Activated T-helper 2 cell treated with anti-CD3 and anti-CD28 coated beads, Interferon-gamma antibody, Interleukin-2, Interleukin-4, amounts not matched to agents 10 μg/mL and 5 μg/mL and 100 μg/mL, durations not matched to agents 14 hours and 24 hours and 36 hours (primary cell): ENCODE measurements around the gene CSNK2A3. TPM values are rescaled to one million over a fixed set of nuclear protein-coding genes. Genes with fewer than 3 reads are reported as not detected.

Source experiments
- DNase-seq: peaks from one replicate; pipeline ENCODE4 v3.0.0; 2021; ENCODE audit warnings: low spot score
- H3K27ac Mint-ChIP-seq: one replicate; pipeline ENCODE4 v1.8.0; 2021; ENCODE audit warnings: mixed read lengths
- H3K27me3 Mint-ChIP-seq: one replicate; pipeline ENCODE4 v1.8.0; 2021; ENCODE audit warnings: low read depth, mixed read lengths
- H3K36me3 Mint-ChIP-seq: one replicate; pipeline ENCODE4 v1.8.0; 2021; ENCODE audit warnings: low read depth, mixed read lengths
- H3K4me1 Mint-ChIP-seq: one replicate; pipeline ENCODE4 v1.8.0; 2021; ENCODE audit warnings: low read depth, mixed read lengths
- H3K4me3 Mint-ChIP-seq: one replicate; pipeline ENCODE4 v1.8.0; 2021; ENCODE audit warnings: low read depth, mild to moderate bottlenecking, moderate library complexity, mixed read lengths
- H3K9me3 Mint-ChIP-seq: one replicate; pipeline ENCODE4 v1.8.0; 2021; ENCODE audit warnings: mixed read lengths
- intact Hi-C: fragments of 100-400 bp; cut with micrococcal nuclease; formaldehyde crosslinking; loops from one replicate; pipeline ENCODE4 v1.15.1; 2023
- total RNA-seq: library from RNA; stranded (reverse); gene quantifications from 2 replicates; pipeline ENCODE4 v1.2.3, GENCODE V29; 2022

CSNK2A3 gene
- total RNA-seq, 1 donor from 2014 or later = 1.7 TPM

GRCh38 chr11:11389238-11389637 is 36.2 kb upstream of the CSNK2A3 start:
- H3K4me1 Mint-ChIP-seq = no peaks in the 10 kb centered on the region
- H3K36me3 Mint-ChIP-seq = no peaks in the 10 kb centered on the region
- intact Hi-C loops = no loop called here
- no peak overlapping the region for H3K27ac Mint-ChIP-seq
- DNase-seq = no peak
- no peak overlapping the region for H3K4me3 Mint-ChIP-seq
- H3K27me3 Mint-ChIP-seq = no peaks in the 10 kb centered on the region
- H3K9me3 Mint-ChIP-seq = no peaks in the 10 kb centered on the region

GRCh38 chr11:11387622-11388305 is 34.7 kb upstream of the CSNK2A3 start:
- Mint-ChIP-seq H3K27me3 (no peaks in the 10 kb centered on the region), H3K9me3 (no peaks in the 10 kb centered on the region), H3K36me3 (no peaks in the 10 kb centered on the region), H3K27ac (no peak overlapping the region), H3K4me1 (no peaks in the 10 kb centered on the region), H3K4me3 (no peak overlapping the region)
- no peak for DNase-seq
- intact Hi-C loops = no loop called here

GRCh38 chr11:11387207-11387606 is 34.2 kb upstream of the CSNK2A3 start:
- Mint-ChIP-seq H3K4me1 (no peaks in the 10 kb centered on the region), H3K4me3 (no peak overlapping the region), H3K27me3 (no peaks in the 10 kb centered on the region), H3K36me3 (no peaks in the 10 kb centered on the region), H3K9me3 (no peaks in the 10 kb centered on the region), H3K27ac (no peak overlapping the region)
- intact Hi-C loops = no loop called here
- no peak for DNase-seq

GRCh38 chr11:11384829-11385228 is 31.8 kb upstream of the CSNK2A3 start:
- Mint-ChIP-seq H3K27me3 (no peaks in the 10 kb centered on the region), H3K4me3 (no peak overlapping the region), H3K9me3 (no peaks in the 10 kb centered on the region), H3K36me3 (no peaks in the 10 kb centered on the region), H3K4me1 (no peaks in the 10 kb centered on the region), H3K27ac (no peak overlapping the region)
- intact Hi-C loops = no loop called here
- DNase-seq = no peak

GRCh38 chr11:11383995-11384394 is 30.9 kb upstream of the CSNK2A3 start:
- H3K4me1 Mint-ChIP-seq = no peaks in the 10 kb centered on the region
- H3K9me3 Mint-ChIP-seq = no peaks in the 10 kb centered on the region
- intact Hi-C loops = no loop called here
- H3K27me3 Mint-ChIP-seq = no peaks in the 10 kb centered on the region
- H3K4me3 Mint-ChIP-seq = no peak overlapping the region
- H3K27ac Mint-ChIP-seq = no peak overlapping the region
- DNase-seq = no peak
- no peaks in the 10 kb centered on the region for H3K36me3 Mint-ChIP-seq

GRCh38 chr11:11382858-11383532 is 29.9 kb upstream of the CSNK2A3 start:
- Mint-ChIP-seq H3K4me3 (no peak overlapping the region), H3K36me3 (no peaks in the 10 kb centered on the region), H3K4me1 (no peaks in the 10 kb centered on the region), H3K9me3 (no peaks in the 10 kb centered on the region), H3K27ac (no peak overlapping the region), H3K27me3 (no peaks in the 10 kb centered on the region)
- DNase-seq = no peak
- intact Hi-C loops = no loop called here

GRCh38 chr11:11381471-11382105 is 28.5 kb upstream of the CSNK2A3 start:
- Mint-ChIP-seq H3K4me3 (no peak overlapping the region), H3K9me3 (no peaks in the 10 kb centered on the region)
- intact Hi-C loops = no loop called here

GRCh38 chr11:11380883-11381282 is 27.8 kb upstream of the CSNK2A3 start:
- no peaks in the 10 kb centered on the region for H3K4me1 Mint-ChIP-seq
- H3K27me3 Mint-ChIP-seq = no peaks in the 10 kb centered on the region
- H3K27ac Mint-ChIP-seq = no peak overlapping the region
- H3K36me3 Mint-ChIP-seq = no peaks in the 10 kb centered on the region
- DNase-seq = no peak
- no peaks in the 10 kb centered on the region for H3K9me3 Mint-ChIP-seq
- intact Hi-C loops = no loop called here
- H3K4me3 Mint-ChIP-seq = no peak overlapping the region

More at GRCh38 chr11:11381471-11382105, 28.5 kb upstream of the CSNK2A3 start:
- no peak for DNase-seq
- Mint-ChIP-seq H3K36me3 (no peaks in the 10 kb centered on the region), H3K27me3 (no peaks in the 10 kb centered on the region), H3K27ac (no peak overlapping the region), H3K4me1 (no peaks in the 10 kb centered on the region)

- intact Hi-C loops = no loop called here
- H3K27ac Mint-ChIP-seq = no peak overlapping the region
- no peaks in the 10 kb centered on the region for H3K27me3 Mint-ChIP-seq
- no peaks in the 10 kb centered on the region for H3K4me1 Mint-ChIP-seq
- no peak for DNase-seq
- no peaks in the 10 kb centered on the region for H3K36me3 Mint-ChIP-seq
- no peak overlapping the region for H3K4me3 Mint-ChIP-seq
- H3K9me3 Mint-ChIP-seq = no peaks in the 10 kb centered on the region
Measured at GRCh38 chr11:11380340-11380739, 27.3 kb upstream of the CSNK2A3 start.

GRCh38 chr11:11379661-11380060 is 26.6 kb upstream of the CSNK2A3 start:
- H3K27me3 Mint-ChIP-seq = no peaks in the 10 kb centered on the region
- no peak overlapping the region for H3K4me3 Mint-ChIP-seq
- no peaks in the 10 kb centered on the region for H3K4me1 Mint-ChIP-seq
- no peaks in the 10 kb centered on the region for H3K9me3 Mint-ChIP-seq
- H3K36me3 Mint-ChIP-seq = no peaks in the 10 kb centered on the region
- intact Hi-C loops = no loop called here
- no peak overlapping the region for H3K27ac Mint-ChIP-seq
- DNase-seq = no peak

GRCh38 chr11:11378184-11378940 is 25.3 kb upstream of the CSNK2A3 start:
- Mint-ChIP-seq H3K27ac (no peak overlapping the region), H3K36me3 (no peaks in the 10 kb centered on the region), H3K27me3 (no peaks in the 10 kb centered on the region), H3K4me1 (no peaks in the 10 kb centered on the region), H3K4me3 (no peak overlapping the region), H3K9me3 (no peaks in the 10 kb centered on the region)
- intact Hi-C loops = no loop called here
- no peak for DNase-seq

- H3K27me3 Mint-ChIP-seq = no peaks in the 10 kb centered on the region
- no peak for DNase-seq
- H3K9me3 Mint-ChIP-seq = no peaks in the 10 kb centered on the region
- intact Hi-C loops = no loop called here
- no peaks in the 10 kb centered on the region for H3K4me1 Mint-ChIP-seq
- no peak overlapping the region for H3K4me3 Mint-ChIP-seq
- no peak overlapping the region for H3K27ac Mint-ChIP-seq
- H3K36me3 Mint-ChIP-seq = no peaks in the 10 kb centered on the region
Measured at GRCh38 chr11:11374358-11375148, 21.5 kb upstream of the CSNK2A3 start.
